ENCODE measurements around the gene LCMT1.

The LCMT1 gene

DNA sequence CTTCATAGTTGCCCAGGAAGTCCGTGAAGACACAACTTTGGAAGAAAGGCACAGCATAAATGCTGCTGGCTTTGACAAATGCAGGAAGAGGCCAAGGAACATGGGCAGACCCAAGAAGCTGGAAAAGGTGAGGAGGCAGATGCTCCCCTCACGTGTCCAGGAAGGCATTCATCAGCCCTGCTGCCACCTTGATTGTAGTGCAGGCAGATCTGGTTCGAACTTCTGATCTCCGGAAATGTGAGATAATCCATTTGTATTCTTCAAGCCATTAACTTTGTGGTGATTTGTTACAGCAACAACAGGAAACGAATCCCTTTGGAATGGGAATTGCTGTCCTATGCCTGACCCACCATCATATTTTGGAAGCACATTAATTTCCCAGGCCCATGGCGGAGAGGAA lies 28.5 kb upstream of the LCMT1 start:
- FAIRE-seq (no peak), DNase-seq (ENCODE audit: insufficient read length, low spot score) (no peak)
- TF ChIP-seq CTCF (IDR thresholded peaks at IDR 0.05; ENCODE audit: insufficient read depth, missing control alignments) = no peak

DNA sequence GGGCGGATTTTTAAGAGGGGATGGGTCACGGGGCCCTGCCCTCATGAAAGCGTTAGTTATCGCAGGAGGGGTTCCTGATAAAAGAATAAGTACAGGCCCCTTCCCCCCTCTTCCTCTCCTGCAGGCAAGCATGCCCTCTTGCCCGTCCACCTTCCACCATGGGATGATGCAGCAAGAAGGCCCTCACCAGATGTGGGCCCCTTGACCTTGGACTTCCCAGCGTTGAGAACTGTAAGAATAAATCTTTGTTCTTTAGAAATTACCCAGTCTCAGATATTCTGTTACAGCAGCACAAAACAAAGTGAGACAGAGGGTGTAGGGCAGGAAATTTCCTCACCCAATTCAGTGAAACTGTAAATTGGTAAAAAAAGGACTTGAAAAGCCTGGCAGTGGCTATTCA lies 27.8 kb upstream of the LCMT1 start:
- no peak for DNase-seq (ENCODE audit: insufficient read length, low spot score)
- no peak for FAIRE-seq
- TF ChIP-seq CTCF (IDR thresholded peaks at IDR 0.05; ENCODE audit: insufficient read depth, missing control alignments) = no peak

- TF ChIP-seq CTCF (IDR thresholded peaks at IDR 0.05; ENCODE audit: insufficient read depth, missing control alignments) = no peak
- DNase-seq (ENCODE audit: insufficient read length, low spot score) (no peak), FAIRE-seq (no peak)
Measured at GRCh38 chr16:25084797-25085196, 26.7 kb upstream of the LCMT1 start.

DNA sequence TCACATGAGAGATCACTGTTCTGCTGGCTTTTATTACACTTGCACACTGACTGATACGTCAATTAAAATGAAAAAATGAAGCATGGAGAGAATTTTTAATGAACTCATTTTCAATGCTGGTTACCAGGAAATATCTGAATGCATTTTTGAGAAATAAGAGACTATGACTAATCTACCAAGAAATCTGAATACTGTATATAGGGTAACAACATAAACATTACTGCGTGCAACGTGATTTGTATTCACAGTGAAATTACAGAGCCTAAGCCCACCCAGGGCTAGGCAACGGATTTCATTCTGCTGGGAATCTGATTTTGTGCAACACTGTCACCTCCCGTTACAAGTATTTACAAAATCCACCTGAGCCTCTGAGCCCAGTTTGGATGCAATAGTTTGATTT lies 23.8 kb upstream of the LCMT1 start:
- no peak for TF ChIP-seq CTCF (IDR thresholded peaks at IDR 0.05; ENCODE audit: insufficient read depth, missing control alignments)
- DNase-seq (ENCODE audit: insufficient read length, low spot score) (no peak), FAIRE-seq (no peak)

DNA sequence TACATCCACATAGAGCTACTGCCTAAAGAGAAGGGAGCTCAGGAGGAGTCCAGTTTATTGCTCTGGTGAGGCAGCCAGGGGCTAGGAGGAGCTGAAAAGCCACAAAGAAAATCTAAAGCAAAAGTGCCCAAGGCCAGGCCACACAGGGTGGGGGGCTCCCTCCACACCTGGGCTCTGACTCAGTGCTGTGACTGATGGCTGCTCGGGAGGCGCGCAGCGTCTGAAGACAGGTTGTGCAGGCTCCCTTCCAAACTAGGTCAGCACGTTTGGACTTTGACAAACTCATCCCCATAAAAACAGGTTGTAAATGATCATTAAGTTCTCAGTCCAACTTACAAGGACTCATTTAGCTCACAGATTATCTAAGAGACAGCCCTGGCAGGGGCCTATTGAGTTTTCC lies 22.2 kb upstream of the LCMT1 start:
- FAIRE-seq (no peak), DNase-seq (ENCODE audit: insufficient read length, low spot score) (no peak)
- no peak for TF ChIP-seq CTCF (IDR thresholded peaks at IDR 0.05; ENCODE audit: insufficient read depth, missing control alignments)

DNA sequence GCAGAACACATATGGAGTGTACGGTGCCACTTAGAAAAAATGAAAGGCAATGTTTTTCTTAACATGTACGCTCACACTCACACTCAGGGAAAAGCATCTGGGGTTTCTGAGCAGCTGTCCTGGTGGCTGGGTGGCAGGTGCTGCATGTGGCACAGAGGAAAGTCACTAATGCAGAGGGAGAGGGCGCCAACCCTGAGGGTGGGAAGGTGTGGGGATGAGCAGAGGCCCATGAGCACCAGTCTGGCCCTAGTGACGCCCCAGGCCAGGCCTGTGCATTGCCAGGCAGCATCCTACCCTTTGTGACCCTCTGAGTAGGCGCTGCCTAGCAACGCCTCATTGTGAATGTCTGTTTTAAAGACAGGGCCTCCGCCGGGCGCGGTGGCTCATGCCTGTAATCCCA lies 19.1 kb upstream of the LCMT1 start:
- DNase-seq (ENCODE audit: insufficient read length, low spot score) (no peak), FAIRE-seq (no peak)
- no peak for TF ChIP-seq CTCF (IDR thresholded peaks at IDR 0.05; ENCODE audit: insufficient read depth, missing control alignments)

DNA sequence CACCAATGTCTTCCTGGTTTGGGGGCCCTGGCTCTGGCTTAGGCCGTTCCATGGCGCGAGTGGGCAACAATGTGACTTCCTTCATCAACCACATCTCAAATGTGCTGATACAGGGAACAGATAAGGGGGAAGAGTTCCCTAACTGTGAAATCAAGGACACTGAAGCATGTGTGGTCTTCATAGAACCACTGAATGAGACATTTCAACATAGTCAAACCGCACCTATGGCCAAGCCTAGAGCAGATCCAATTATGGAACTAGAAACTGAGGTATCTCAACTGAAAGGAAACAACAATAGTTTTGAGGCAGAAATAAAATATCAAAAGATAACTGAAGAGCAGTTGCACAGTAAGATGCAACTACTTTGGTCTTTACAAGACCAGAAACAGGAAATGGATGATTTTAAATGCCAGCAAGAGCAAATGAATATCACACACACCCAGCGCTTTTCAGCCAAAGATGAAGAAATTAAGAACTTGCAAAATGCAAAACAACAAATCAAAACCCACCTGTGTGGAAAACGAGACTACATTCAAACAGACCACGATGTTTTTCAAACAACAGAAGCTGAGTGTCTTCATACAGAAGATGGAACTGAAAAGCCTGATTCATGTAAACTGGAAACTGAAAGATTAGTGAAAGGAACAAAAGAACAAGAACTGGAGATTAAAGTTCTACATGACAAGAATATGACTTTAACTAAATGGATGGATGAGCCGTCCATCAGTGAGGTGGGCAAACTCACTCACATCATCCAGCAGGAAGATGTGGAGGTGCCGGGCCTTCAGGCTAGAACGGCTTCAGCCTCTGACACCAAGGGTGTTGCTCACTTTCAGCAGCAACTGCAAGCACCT lies 18.1 kb upstream of the LCMT1 start:
- FAIRE-seq (no peak), DNase-seq (ENCODE audit: insufficient read length, low spot score) (no peak)
- TF ChIP-seq CTCF (IDR thresholded peaks at IDR 0.05; ENCODE audit: insufficient read depth, missing control alignments) = no peak
